Stimulated activated CD8-positive, alpha-beta memory T cell treated with anti-CD3 and anti-CD28 coated beads, Interleukin-4, amount 100 ng/mL, for 1 hour (primary cell): Measurements from ENCODE around the gene ZMYND19.
A peak's percentile ranks its signal among the peaks of the same experiment; 100 is the strongest.
"Not testable (repeated sequence)": the region's sequence is repeated elsewhere in the genome, so short reads cannot be mapped to it uniquely, and the experiment has no call there.

Experiments used
- DNase-seq, 2 donors: peaks; one replicate each; pipeline ENCODE4 v3.0.0-alpha.2; 2020; ENCODE audit warnings: low read depth in 2 of 2, low spot score in 1 of 2

ZMYND19 gene

GRCh38 chr9:137589441-137590122, 730 bp downstream of the ZMYND19 start:
- DNase-seq: no peak

- no peak for DNase-seq
Measured at GRCh38 chr9:137588891-137589290, 1.4 kb downstream of the ZMYND19 start.

GRCh38 chr9:137588311-137588710, 2.0 kb downstream of the ZMYND19 start:
- DNase-seq: no peak

GRCh38 chr9:137586854-137587253, 3.5 kb downstream of the ZMYND19 start:
- DNase-seq: no peak

- DNase-seq: no peak
Measured at GRCh38 chr9:137583957-137584356, 6.4 kb downstream of the ZMYND19 start.

GRCh38 chr9:137583347-137583746, 7.0 kb downstream of the ZMYND19 start:
- DNase-seq: no peak

- no peak for DNase-seq
Measured at GRCh38 chr9:137582286-137582860, 7.9 kb downstream of the ZMYND19 start.

GRCh38 chr9:137581361-137582285, 8.7 kb downstream of the ZMYND19 start:
- DNase-seq: no peak

- DNase-seq: no peak
Measured at GRCh38 chr9:137580954-137581322, 9.4 kb downstream of the ZMYND19 start.

- no peak for DNase-seq
Measured at GRCh38 chr9:137580209-137580953, 9.9 kb downstream of the ZMYND19 start.

GRCh38 chr9:137579259-137579604, 11.1 kb downstream of the ZMYND19 start:
- DNase-seq: no peak

GRCh38 chr9:137578518-137579258, 11.6 kb downstream of the ZMYND19 start, which contains the start of gene DPH7:
Gene DPH7, minus strand, starts transcription at chr9:137578925. Its CDS starts 148 bp downstream, at chr9:137578777.
- peak; percentile 92 to 94 for DNase-seq

- no peak for DNase-seq
Measured at GRCh38 chr9:137575716-137576411, 14.4 kb downstream of the ZMYND19 start.

- DNase-seq: no peak
Measured at GRCh38 chr9:137575364-137575715, 15.0 kb downstream of the ZMYND19 start.

- no peak for DNase-seq
Measured at GRCh38 chr9:137574192-137574591, 16.1 kb downstream of the ZMYND19 start.

GRCh38 chr9:137570566-137570965, 19.7 kb downstream of the ZMYND19 start:
- no peak for DNase-seq

- no peak for DNase-seq
Measured at GRCh38 chr9:137569609-137570203, 20.6 kb downstream of the ZMYND19 start.

GRCh38 chr9:137568445-137568844, 21.9 kb downstream of the ZMYND19 start:
- DNase-seq: not testable (repeated sequence)

- DNase-seq: no peak
Measured at GRCh38 chr9:137564817-137565411, 25.4 kb downstream of the ZMYND19 start.
